ENCODE results near the gene CALML5. TPM values are rescaled to one million over a fixed set of nuclear protein-coding genes. Genes with fewer than 3 reads are reported as not detected.

The CALML5 gene
- total RNA-seq (2021) (not detected in 2 replicates), Bru-seq, nascent RNA (not detected), BruChase-seq, experiment 1, labeled RNA remaining after a 2-hour chase (not detected), BruChase-seq, experiment 2, labeled RNA remaining after a 6-hour chase (not detected)
- long read RNA-seq: 0 reads

- Histone ChIP-seq H3K27ac (ENCODE audit: low read depth, low read length, poor library complexity, severe bottlenecking) (no peak within 1 kb of the TSS), H3K27me3 (replicated peaks; ENCODE audit: insufficient read depth, low read depth, low read length, poor library complexity) (peaks cover 21% of the 10 kb centered on the region), H3K9me3 (ENCODE audit: low read depth, low read length, poor library complexity, severe bottlenecking) (no peaks in the 10 kb centered on the region), H3K4me3 (ENCODE audit: low read depth, low read length, poor library complexity, severe bottlenecking) (no peak within 1 kb of the TSS), H3K36me3 (ENCODE audit: insufficient read depth, low read length, poor library complexity, severe bottlenecking) (no peaks in the 10 kb centered on the region), H3K4me1 (ENCODE audit: insufficient read depth, low read length, poor library complexity, severe bottlenecking) (no peaks in the 10 kb centered on the region)
- ChIA-PET CTCF (no interaction called here), POLR2A (ENCODE audit: low non-redundant PET) (no interaction called here)
- intact Hi-C loops (cut with micrococcal nuclease; ENCODE audit: unreplicated experiment): no loop called here
- BruUV-seq (replicated peaks): no TSS peak
- no peak for TF ChIP-seq EZH2 (IDR thresholded peaks at IDR 0.05; ENCODE audit: borderline replicate concordance, low read depth, low read length, poor library complexity, severe bottlenecking)
- no peak for TF ChIP-seq CTCF (conservative IDR thresholded peaks at IDR 0.05; ENCODE audit: low read depth, low read length)
- no peak for DNase-seq (ENCODE audit: low spot score)
These were observed at the start of gene CALML5 for GRCh38 chr10:5499493-5500140. CALML5 (minus strand) TSS chr10:5499570; CDS start chr10:5499438, 132 bp downstream.

- CTCF ChIA-PET: no interaction called here
- no peak for TF ChIP-seq CTCF (conservative IDR thresholded peaks at IDR 0.05; ENCODE audit: low read depth, low read length)
- TF ChIP-seq EZH2 (IDR thresholded peaks at IDR 0.05; ENCODE audit: borderline replicate concordance, low read depth, low read length, poor library complexity, severe bottlenecking): no peak
These were observed 48.7 kb upstream of the CALML5 start for GRCh38 chr10:5547931-5548660.

GRCh38 chr10:5547681-5547930, 48.2 kb upstream of the CALML5 start:
- DNase-seq (ENCODE audit: low spot score): no peak
- POLR2A ChIA-PET (ENCODE audit: low non-redundant PET): no interaction called here
- Histone ChIP-seq H3K27me3 (replicated peaks; ENCODE audit: insufficient read depth, low read depth, low read length, poor library complexity) (no peaks in the 10 kb centered on the region), H3K4me3 (ENCODE audit: low read depth, low read length, poor library complexity, severe bottlenecking) (no peak overlapping the region), H3K27ac (ENCODE audit: low read depth, low read length, poor library complexity, severe bottlenecking) (no peak overlapping the region), H3K9me3 (ENCODE audit: low read depth, low read length, poor library complexity, severe bottlenecking) (peaks cover 5% of the 10 kb centered on the region), H3K4me1 (ENCODE audit: insufficient read depth, low read length, poor library complexity, severe bottlenecking) (no peaks in the 10 kb centered on the region), H3K36me3 (ENCODE audit: insufficient read depth, low read length, poor library complexity, severe bottlenecking) (no peaks in the 10 kb centered on the region)
- intact Hi-C loops (cut with micrococcal nuclease; ENCODE audit: unreplicated experiment): no loop called here
- CTCF ChIA-PET: no interaction called here
- TF ChIP-seq CTCF (conservative IDR thresholded peaks at IDR 0.05; ENCODE audit: low read depth, low read length) (no peak), EZH2 (IDR thresholded peaks at IDR 0.05; ENCODE audit: borderline replicate concordance, low read depth, low read length, poor library complexity, severe bottlenecking) (no peak)
- BruUV-seq (replicated peaks): no TSS peak

More at GRCh38 chr10:5547931-5548660, 48.7 kb upstream of the CALML5 start:
- no peak overlapping the region for H3K27ac ChIP-seq (ENCODE audit: low read depth, low read length, poor library complexity, severe bottlenecking)
- POLR2A ChIA-PET (ENCODE audit: low non-redundant PET): no interaction called here
- intact Hi-C loops (cut with micrococcal nuclease; ENCODE audit: unreplicated experiment): no loop called here
- no peak overlapping the region for H3K4me3 ChIP-seq (ENCODE audit: low read depth, low read length, poor library complexity, severe bottlenecking)
- no peak for DNase-seq (ENCODE audit: low spot score)
- H3K4me1 ChIP-seq (ENCODE audit: insufficient read depth, low read length, poor library complexity, severe bottlenecking): no peaks in the 10 kb centered on the region
- no TSS peak for BruUV-seq (replicated peaks)
- H3K36me3 ChIP-seq (ENCODE audit: insufficient read depth, low read length, poor library complexity, severe bottlenecking): no peaks in the 10 kb centered on the region
- H3K9me3 ChIP-seq (ENCODE audit: low read depth, low read length, poor library complexity, severe bottlenecking): no peaks in the 10 kb centered on the region
- H3K27me3 ChIP-seq (replicated peaks; ENCODE audit: insufficient read depth, low read depth, low read length, poor library complexity): no peaks in the 10 kb centered on the region

All from A673 (cell line).